Mucosa of descending colon (tissue), 3 donors: Measurements from ENCODE around the gene GNAS. TPM values are rescaled to one million over a fixed set of nuclear protein-coding genes. Genes with fewer than 3 reads are reported as not detected.

Experiments
- ATAC-seq: fragments of 200-7000 bp; cut with Tn5 transposase; one replicate; pipeline ENCODE4 v1.9.1; 2020; ENCODE audit warnings: mild to moderate bottlenecking, moderate library complexity
- DNase-seq, 3 donors: peaks; one replicate each; pipeline ENCODE4 v3.0.0-alpha.2; 2020
- H3K36me3 ChIP-seq: fragments of 200-600 bp; one replicate; pipeline ENCODE4 v1.8.0; 2021; ENCODE audit warnings: low read depth, mild to moderate bottlenecking
- H3K4me1 ChIP-seq: fragments of 200-600 bp; one replicate; pipeline ENCODE4 v1.8.0; 2021; ENCODE audit warnings: low read depth, mild to moderate bottlenecking
- H3K4me3 ChIP-seq: fragments of 200-600 bp; one replicate; pipeline ENCODE4 v1.8.0; 2021; ENCODE audit warnings: mild to moderate bottlenecking
- H3K9me3 ChIP-seq: fragments of 200-600 bp; one replicate; pipeline ENCODE4 v1.8.0; 2021; ENCODE audit warnings: mild to moderate bottlenecking
- CTCF ChIP-seq: fragments of 200-600 bp; IDR thresholded peaks from one replicate; pipeline ENCODE4 v1.8.0; 2022; ENCODE audit warnings: antibody characterized with exemption, mild to moderate bottlenecking
- intact Hi-C, 2 donors: fragments of 100-400 bp; cut with DNase I in 1 of 2; cut with micrococcal nuclease in 1 of 2; formaldehyde crosslinking; loops; one replicate each; pipeline versions ENCODE4 v1.11.0 to v1.11.1; 2022; cut with DNase I, micrococcal nuclease
- long read RNA-seq, 2 donors: library from polyadenylated mRNA; unstranded; transcript quantifications; one replicate each; pipeline ENCODE4 v2.0.0, GENCODE V29; 2019 to 2021
- total RNA-seq, 3 donors: library from RNA; stranded (reverse); fragmentation: NEBNext Ultra II Directional in 2 of 3; extraction: Animal tissue kit (Norgen Biotek cat#: 25700) in 2 of 3; gene quantifications; one replicate each; pipeline versions ENCODE4 v1.2.1 to v1.2.4, GENCODE V29; 2021 to 2023
- donor health status: DM: no; HTN: no; CAD: no; lungs with moderate emphysema.
- donor health status: DM: no; HTN: no; CAD: no.
- donor health status: DM: no; HTN: yes; CAD: no.

The GNAS gene
- 100 to 1,000 TPM; 583 to 659 (median 632) TPM for total RNA-seq
- long read RNA-seq, donor 1, transcript GNAS-207 (13 exons, 1,975 nt): minor isoform, 46 of 1,346 reads
- long read RNA-seq, donor 1, transcript GNAS-201 (12 exons, 1,866 nt): minor isoform, 300 of 1,346 reads
- long read RNA-seq, donor 1, transcript GNAS-211 (12 exons, 1,931 nt): major isoform, 519 of 1,346 reads
- long read RNA-seq, donor 1, transcript GNAS-210 (13 exons, 1,972 nt): minor isoform, 372 of 1,346 reads
- long read RNA-seq, donor 1, partial matches to known transcripts: 25 of 1,346 reads
- long read RNA-seq, donor 1, other reads (novel, unspliced or antisense): 39 of 1,346 reads
- long read RNA-seq, donor 2, transcript GNAS-207 (13 exons, 1,975 nt): minor isoform, 9 of 122 reads
- long read RNA-seq, donor 2, transcript GNAS-210 (13 exons, 1,972 nt): minor isoform, 34 of 122 reads
- long read RNA-seq, donor 2, transcript GNAS-201 (12 exons, 1,866 nt): minor isoform, 22 of 122 reads
- long read RNA-seq, donor 2, transcript GNAS-211 (12 exons, 1,931 nt): major isoform, 37 of 122 reads
- long read RNA-seq, donor 2, partial matches to known transcripts: 3 of 122 reads
- long read RNA-seq, donor 2, other reads (novel, unspliced or antisense): 13 of 122 reads

GRCh38 chr20:58852543-58853271, at the start of gene GNAS:
Gene GNAS, plus strand, starts transcription at chr20:58852716.
- Histone ChIP-seq H3K4me3 (no peak within 1 kb of the TSS), H3K4me1 (peaks cover 15% of the 10 kb centered on the region), H3K9me3 (no peaks in the 10 kb centered on the region), H3K36me3 (no peaks in the 10 kb centered on the region)
- intact Hi-C loops: no loop called here
- ATAC-seq (peak; percentile 70), DNase-seq (peak; percentile 64 to 76 (median 76))
- peak; percentile 33 for TF ChIP-seq CTCF

- no peaks in the 10 kb centered on the region for H3K36me3 ChIP-seq
- DNase-seq (no peak), ATAC-seq (no peak)
- no peaks in the 10 kb centered on the region for H3K9me3 ChIP-seq
- no peak overlapping the region for H3K4me3 ChIP-seq
- intact Hi-C loops: no loop called here
- no peak for TF ChIP-seq CTCF
- H3K4me1 ChIP-seq: no peaks in the 10 kb centered on the region
Measured at GRCh38 chr20:58803533-58803932, 49.0 kb upstream of the GNAS start.

DNA sequence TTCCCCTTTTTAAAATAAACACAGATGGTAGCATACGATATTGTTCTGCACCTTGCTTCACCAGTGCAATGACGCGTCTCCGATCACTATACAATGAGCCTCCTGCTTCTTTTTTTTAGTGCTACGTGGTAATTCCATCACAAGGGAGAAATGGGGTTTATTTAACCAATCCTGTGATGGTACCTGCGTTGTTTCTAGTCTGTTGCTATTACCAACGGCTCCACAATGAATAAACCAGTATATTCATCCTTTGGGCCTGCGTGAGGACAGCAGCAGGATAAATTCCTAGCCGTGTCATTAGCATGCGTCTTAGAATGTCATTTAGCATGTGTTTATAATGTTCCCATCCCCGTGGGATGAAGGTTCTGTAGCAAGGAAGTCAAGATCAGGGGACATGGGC, 44.7 kb upstream of the GNAS start:
- intact Hi-C loops: no loop called here
- Histone ChIP-seq H3K36me3 (no peaks in the 10 kb centered on the region), H3K4me1 (no peaks in the 10 kb centered on the region), H3K4me3 (no peak overlapping the region), H3K9me3 (no peaks in the 10 kb centered on the region)
- DNase-seq: no peak
- no peak for ATAC-seq
- no peak for TF ChIP-seq CTCF

DNA sequence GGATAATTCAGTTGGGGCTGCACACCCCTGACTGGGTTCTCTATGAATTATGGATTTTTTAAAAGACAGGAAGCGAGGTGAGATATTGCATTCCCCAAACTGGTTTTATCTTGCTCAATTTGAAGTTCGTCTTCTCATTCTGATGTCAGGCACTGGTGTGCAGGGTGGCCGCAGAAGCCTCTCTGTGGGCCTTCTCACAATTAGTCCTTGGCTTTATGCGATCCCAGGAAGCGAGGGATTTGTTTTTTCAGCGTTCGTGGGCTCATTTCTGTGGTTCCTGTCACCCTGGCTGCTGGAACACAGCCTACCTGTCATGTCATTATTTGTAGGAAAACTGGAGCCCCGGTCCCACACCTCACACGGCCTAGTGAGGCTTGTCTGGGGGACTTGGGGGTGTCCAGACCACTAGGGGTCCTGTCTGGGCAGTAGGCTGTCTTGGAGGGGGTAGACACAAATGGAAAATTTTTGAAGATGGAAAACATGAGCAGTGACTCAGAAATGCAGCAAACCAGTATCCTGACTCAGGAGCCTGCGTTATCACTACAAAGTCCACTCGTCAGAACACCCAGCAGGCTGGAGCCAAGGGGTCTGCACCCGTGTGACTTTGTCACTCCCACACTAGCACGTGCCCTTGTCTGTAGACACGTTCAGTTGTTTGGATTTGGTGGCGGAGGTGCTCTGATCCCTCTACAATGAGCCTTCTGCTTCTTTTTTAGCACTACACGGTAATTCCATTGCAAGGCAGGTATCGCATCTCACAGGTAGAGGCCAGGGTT, 44.1 kb upstream of the GNAS start:
- ATAC-seq (no peak), DNase-seq (no peak)
- no peak overlapping the region for H3K4me3 ChIP-seq
- intact Hi-C loops: no loop called here
- H3K9me3 ChIP-seq: no peaks in the 10 kb centered on the region
- H3K4me1 ChIP-seq: no peaks in the 10 kb centered on the region
- no peaks in the 10 kb centered on the region for H3K36me3 ChIP-seq
- no peak for TF ChIP-seq CTCF

- no peak for DNase-seq
- no peaks in the 10 kb centered on the region for H3K9me3 ChIP-seq
- ATAC-seq: no peak
- H3K4me3 ChIP-seq: no peak overlapping the region
- H3K4me1 ChIP-seq: no peaks in the 10 kb centered on the region
- intact Hi-C loops: no loop called here
- H3K36me3 ChIP-seq: no peaks in the 10 kb centered on the region
- TF ChIP-seq CTCF: no peak
Measured at GRCh38 chr20:58810116-58810878, 42.2 kb upstream of the GNAS start.
